Measurements from ENCODE around the gene ALDH2. TPM values are rescaled to one million over a fixed set of nuclear protein-coding genes. Genes with fewer than 3 reads are reported as not detected.
A peak's percentile ranks its signal among the peaks of the same experiment; 100 is the strongest.

ALDH2 gene
- total RNA-seq, 4 donors from 2014 or later: 102 to 239 (median 162) TPM

GRCh38 chr12:111757361-111758119 lies 9.2 kb upstream of the ALDH2 start:
- in situ Hi-C loops (cut with MboI; ENCODE audit: low pct_ligation_motif_present in 1 of 4, low pct_unique_long_range_greater_than_20kb in 1 of 4, low sequenced_read_pairs in 3 of 4) (loop anchor here in 3 of 4 donors (10.0 kb wide), 1 partner anchor 47 kb away; no protein-coding TSS in a partner anchor), intact Hi-C loops (cut with DNase I; ENCODE audit: low total_unique reads) (no loop called here)
- WGBS, 2 donors (ENCODE audit: low coverage in 1 of 2): 67% methylated on average over 14 of the region's 15 CpGs; no CpG with 5 or more reads in 1 of the 2 donors
- no peaks in the 10 kb centered on the region for H3K27me3 ChIP-seq
- H3K4me1 ChIP-seq: peaks cover 0 to 16% (median 7%) of the 10 kb centered on the region in 4 donors
- H3K36me3 ChIP-seq: no peaks in the 10 kb centered on the region
- peak; percentile 54 for DNase-seq
- peak overlapping the region; percentile 17 to 53 (median 20) for H3K27ac ChIP-seq
- H3K4me3 ChIP-seq: no peak overlapping the region
- TF ChIP-seq POLR2A (IDR thresholded peaks at IDR 0.05): no peak
- TF ChIP-seq EP300 (IDR thresholded peaks at IDR 0.05; ENCODE audit: low read depth): no peak
- TF ChIP-seq POLR2AphosphoS5 (IDR thresholded peaks at IDR 0.05): no peak
- no peak for TF ChIP-seq CTCF (IDR thresholded peaks at IDR 0.05)
- H3K9me3 ChIP-seq: no peaks in the 10 kb centered on the region

- H3K36me3 ChIP-seq: no peaks in the 10 kb centered on the region
- H3K27ac ChIP-seq: peak overlapping the region; percentile 17 to 53 (median 20)
- no peaks in the 10 kb centered on the region for H3K27me3 ChIP-seq
- no peaks in the 10 kb centered on the region for H3K9me3 ChIP-seq
- intact Hi-C loops (cut with DNase I; ENCODE audit: low total_unique reads) (no loop called here), in situ Hi-C loops (cut with MboI; ENCODE audit: low pct_ligation_motif_present in 1 of 4, low pct_unique_long_range_greater_than_20kb in 1 of 4, low sequenced_read_pairs in 3 of 4) (loop anchor here in 3 of 4 donors (10.0 kb wide), 1 partner anchor 47 kb away; no protein-coding TSS in a partner anchor)
- no peak for TF ChIP-seq POLR2AphosphoS5 (IDR thresholded peaks at IDR 0.05)
- TF ChIP-seq CTCF (IDR thresholded peaks at IDR 0.05): no peak
- TF ChIP-seq EP300 (IDR thresholded peaks at IDR 0.05; ENCODE audit: low read depth): no peak
- TF ChIP-seq POLR2A (IDR thresholded peaks at IDR 0.05): no peak
- WGBS, 2 donors (ENCODE audit: low coverage in 1 of 2): 75% methylated on average over 9 of the region's 9 CpGs; no CpG with 5 or more reads in 1 of the 2 donors
- peaks cover 0 to 14% (median 6%) of the 10 kb centered on the region in 4 donors for H3K4me1 ChIP-seq
- no peak for DNase-seq
- no peak overlapping the region for H3K4me3 ChIP-seq
Measured at GRCh38 chr12:111758120-111758561, 8.6 kb upstream of the ALDH2 start.

GRCh38 chr12:111759271-111759670 lies 7.5 kb upstream of the ALDH2 start:
- peaks cover 0 to 12% (median 5%) of the 10 kb centered on the region in 4 donors for H3K4me1 ChIP-seq
- TF ChIP-seq POLR2A (IDR thresholded peaks at IDR 0.05) (no peak), CTCF (IDR thresholded peaks at IDR 0.05) (no peak), EP300 (IDR thresholded peaks at IDR 0.05; ENCODE audit: low read depth) (no peak), POLR2AphosphoS5 (IDR thresholded peaks at IDR 0.05) (no peak)
- no peaks in the 10 kb centered on the region for H3K9me3 ChIP-seq
- no peak overlapping the region for H3K4me3 ChIP-seq
- in situ Hi-C loops (cut with MboI; ENCODE audit: low pct_ligation_motif_present in 1 of 4, low pct_unique_long_range_greater_than_20kb in 1 of 4, low sequenced_read_pairs in 3 of 4) (loop anchor here in 3 of 4 donors (10.0 kb wide), 1 partner anchor 46 kb away; no protein-coding TSS in a partner anchor), intact Hi-C loops (cut with DNase I; ENCODE audit: low total_unique reads) (no loop called here)
- 88% methylated on average over 7 of the region's 7 CpGs; no CpG with 5 or more reads in 1 of the 2 donors for whole genome bisulfite sequencing, 2 donors (ENCODE audit: low coverage in 1 of 2)
- no peaks in the 10 kb centered on the region for H3K36me3 ChIP-seq
- no peaks in the 10 kb centered on the region for H3K27me3 ChIP-seq
- DNase-seq: no peak
- no peak overlapping the region for H3K27ac ChIP-seq

GRCh38 chr12:111759991-111760390 lies 6.7 kb upstream of the ALDH2 start:
- in situ Hi-C loops (cut with MboI; ENCODE audit: low pct_ligation_motif_present in 1 of 4, low pct_unique_long_range_greater_than_20kb in 1 of 4, low sequenced_read_pairs in 3 of 4): loop anchor here in 3 of 4 donors (10.0 kb wide), 1 partner anchor 45 kb away; no protein-coding TSS in a partner anchor

More at GRCh38 chr12:111759991-111760390, 6.7 kb upstream of the ALDH2 start:
- Histone ChIP-seq H3K36me3 (no peaks in the 10 kb centered on the region), H3K4me3 (no peak overlapping the region), H3K27ac (no peak overlapping the region), H3K9me3 (no peaks in the 10 kb centered on the region), H3K27me3 (no peaks in the 10 kb centered on the region), H3K4me1 (peaks cover 0 to 12% (median 5%) of the 10 kb centered on the region in 4 donors)
- intact Hi-C loops (cut with DNase I; ENCODE audit: low total_unique reads): no loop called here
- no peak for DNase-seq
- 89% methylated on average over 9 of the region's 9 CpGs; no CpG with 5 or more reads in 1 of the 2 donors for WGBS, 2 donors (ENCODE audit: low coverage in 1 of 2)
- no peak for TF ChIP-seq CTCF (IDR thresholded peaks at IDR 0.05)
- TF ChIP-seq POLR2AphosphoS5 (IDR thresholded peaks at IDR 0.05): no peak
- no peak for TF ChIP-seq POLR2A (IDR thresholded peaks at IDR 0.05)
- TF ChIP-seq EP300 (IDR thresholded peaks at IDR 0.05; ENCODE audit: low read depth): no peak

All from transverse colon (tissue), 4 donors.